Measurements from ENCODE around the gene TMA16. TPM values are rescaled to one million over a fixed set of nuclear protein-coding genes. Genes with fewer than 3 reads are reported as not detected.
A peak's percentile ranks its signal among the peaks of the same experiment; 100 is the strongest.

Gene TMA16
- total RNA-seq, 2 donors from 2014 or later = 15.8 to 21.3 TPM

DNA sequence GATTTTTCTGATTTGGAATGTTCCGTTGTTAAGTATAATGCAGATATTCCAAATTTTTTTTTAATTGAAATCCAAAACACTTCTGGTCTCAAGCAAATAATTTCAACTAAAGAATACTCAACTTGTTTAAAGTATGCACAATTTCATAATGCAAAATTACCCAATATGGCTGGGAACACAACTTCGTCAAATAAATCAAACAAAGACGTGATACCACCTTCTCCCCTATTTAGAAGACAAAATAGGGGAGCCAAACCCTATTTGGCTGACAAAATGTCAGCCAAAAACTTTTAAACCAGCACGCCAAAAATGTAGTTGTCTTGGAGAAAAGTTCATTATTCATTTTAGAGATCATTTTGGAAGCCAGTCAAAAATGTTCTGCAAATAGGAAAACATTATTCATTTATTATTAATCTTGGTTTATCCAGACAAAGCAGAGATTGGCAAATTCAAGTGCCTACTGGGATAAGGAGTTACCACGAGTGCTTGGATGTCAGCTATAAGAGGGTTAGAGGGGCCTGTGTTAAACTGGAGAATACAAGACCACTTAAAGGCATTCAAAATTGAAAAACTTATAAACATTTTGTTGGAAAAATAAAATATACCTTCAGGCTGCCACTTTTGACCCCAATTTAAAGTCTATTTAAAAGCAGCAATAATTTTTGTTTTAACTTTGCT, 17.6 kb upstream of the TMA16 start:
- no peaks in the 10 kb centered on the region for H3K36me3 ChIP-seq
- no peak overlapping the region for H3K4me3 ChIP-seq
- H3K4me1 ChIP-seq = no peaks in the 10 kb centered on the region
- H3K27ac ChIP-seq = no peak overlapping the region
- H3K9ac ChIP-seq (ENCODE audit: low read depth in 2 of 2, low read length in 2 of 2) = no peak overlapping the region
- intact Hi-C loops (cut with DNase I) = no loop called here
- no peaks in the 10 kb centered on the region for H3K9me3 ChIP-seq
- DNase-seq = no peak
- H3K27me3 ChIP-seq = no peaks in the 10 kb centered on the region
- TF ChIP-seq, protein P1, sequence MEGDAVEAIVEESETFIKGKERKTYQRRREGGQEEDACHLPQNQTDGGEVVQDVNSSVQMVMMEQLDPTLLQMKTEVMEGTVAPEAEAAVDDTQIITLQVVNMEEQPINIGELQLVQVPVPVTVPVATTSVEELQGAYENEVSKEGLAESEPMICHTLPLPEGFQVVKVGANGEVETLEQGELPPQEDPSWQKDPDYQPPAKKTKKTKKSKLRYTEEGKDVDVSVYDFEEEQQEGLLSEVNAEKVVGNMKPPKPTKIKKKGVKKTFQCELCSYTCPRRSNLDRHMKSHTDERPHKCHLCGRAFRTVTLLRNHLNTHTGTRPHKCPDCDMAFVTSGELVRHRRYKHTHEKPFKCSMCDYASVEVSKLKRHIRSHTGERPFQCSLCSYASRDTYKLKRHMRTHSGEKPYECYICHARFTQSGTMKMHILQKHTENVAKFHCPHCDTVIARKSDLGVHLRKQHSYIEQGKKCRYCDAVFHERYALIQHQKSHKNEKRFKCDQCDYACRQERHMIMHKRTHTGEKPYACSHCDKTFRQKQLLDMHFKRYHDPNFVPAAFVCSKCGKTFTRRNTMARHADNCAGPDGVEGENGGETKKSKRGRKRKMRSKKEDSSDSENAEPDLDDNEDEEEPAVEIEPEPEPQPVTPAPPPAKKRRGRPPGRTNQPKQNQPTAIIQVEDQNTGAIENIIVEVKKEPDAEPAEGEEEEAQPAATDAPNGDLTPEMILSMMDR (IDR thresholded peaks at IDR 0.05) = no peak

DNA sequence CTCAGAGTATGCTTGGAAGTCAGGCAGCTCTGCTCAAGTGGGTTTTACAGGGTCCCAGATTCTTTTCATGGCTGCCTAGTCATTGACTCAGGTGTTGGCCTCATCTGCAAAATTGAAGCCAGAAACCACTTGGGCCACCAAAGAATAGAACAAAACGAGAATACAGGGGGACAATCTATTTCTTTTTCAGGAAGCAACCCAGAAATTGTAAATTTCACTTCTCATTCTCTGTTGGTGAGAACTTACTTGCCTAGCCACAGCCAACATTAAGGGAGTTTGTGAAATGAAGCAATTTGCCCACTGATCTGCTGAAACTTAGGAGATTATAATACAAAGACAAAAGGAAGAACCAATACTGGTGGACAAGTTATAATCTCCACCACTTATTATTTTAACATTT, 12.3 kb upstream of the TMA16 start:
- Histone ChIP-seq H3K4me1 (no peaks in the 10 kb centered on the region), H3K9ac (ENCODE audit: low read depth in 2 of 2, low read length in 2 of 2) (no peak overlapping the region), H3K27me3 (no peaks in the 10 kb centered on the region), H3K27ac (no peak overlapping the region), H3K36me3 (no peaks in the 10 kb centered on the region), H3K4me3 (no peak overlapping the region), H3K9me3 (no peaks in the 10 kb centered on the region)
- TF ChIP-seq, protein P1 (IDR thresholded peaks at IDR 0.05) = no peak
- no peak for DNase-seq
- intact Hi-C loops (cut with DNase I) = no loop called here

DNA sequence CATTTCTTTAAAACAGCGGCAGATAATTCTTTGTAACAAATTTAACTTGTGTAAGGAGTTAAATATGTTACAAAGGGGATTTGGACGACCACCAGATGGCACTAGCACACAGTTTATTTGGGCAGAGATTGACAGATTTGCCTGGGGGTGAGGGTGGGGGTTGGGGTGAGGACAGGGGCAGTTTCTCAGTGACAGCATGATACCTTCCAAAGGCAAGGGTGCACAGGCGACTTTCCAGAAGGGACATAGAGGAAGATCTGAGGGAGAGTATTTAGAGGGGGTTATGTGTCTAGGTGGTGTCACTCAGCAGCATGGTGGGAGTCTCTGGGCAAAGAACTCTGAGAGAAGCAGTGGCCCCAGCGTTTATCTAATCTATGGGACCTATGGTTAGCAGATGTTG, 9.6 kb upstream of the TMA16 start:
- H3K4me1 ChIP-seq = no peaks in the 10 kb centered on the region
- no peaks in the 10 kb centered on the region for H3K36me3 ChIP-seq
- no peak overlapping the region for H3K4me3 ChIP-seq
- DNase-seq = peak; percentile 43
- H3K9ac ChIP-seq (ENCODE audit: low read depth in 2 of 2, low read length in 2 of 2) = no peak overlapping the region
- no peak overlapping the region for H3K27ac ChIP-seq
- no peaks in the 10 kb centered on the region for H3K9me3 ChIP-seq
- TF ChIP-seq, protein P1 (IDR thresholded peaks at IDR 0.05) = peak; percentile 57
- no peaks in the 10 kb centered on the region for H3K27me3 ChIP-seq
- intact Hi-C loops (cut with DNase I) = loop anchor here (5.0 kb wide), 1 partner anchor 57 kb away; no protein-coding TSS in a partner anchor

DNA sequence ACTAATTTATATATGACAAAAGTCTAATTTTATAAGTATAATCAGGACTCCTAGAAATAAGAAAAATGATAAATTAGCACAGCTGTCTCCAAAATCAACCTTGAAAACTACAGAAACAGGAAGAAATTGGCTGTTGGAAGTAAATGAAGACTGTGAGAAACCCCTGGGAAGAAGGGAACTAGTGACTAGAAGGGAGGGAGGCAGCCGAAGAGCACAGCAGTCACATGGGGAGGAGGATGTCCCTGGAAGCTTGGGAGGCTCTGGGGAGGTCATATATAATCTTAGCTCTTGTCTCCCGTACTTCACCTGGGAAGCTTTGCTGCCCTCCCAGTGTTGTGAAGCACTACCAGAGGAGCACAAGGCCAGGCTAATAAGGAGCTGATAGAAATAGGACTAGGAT, 8.9 kb upstream of the TMA16 start:
- no peaks in the 10 kb centered on the region for H3K4me1 ChIP-seq
- no peaks in the 10 kb centered on the region for H3K36me3 ChIP-seq
- no peak overlapping the region for H3K27ac ChIP-seq
- H3K4me3 ChIP-seq = no peak overlapping the region
- TF ChIP-seq, protein P1 (IDR thresholded peaks at IDR 0.05) = no peak
- intact Hi-C loops (cut with DNase I) = loop anchor here (5.0 kb wide), 1 partner anchor 57 kb away; no protein-coding TSS in a partner anchor
- H3K27me3 ChIP-seq = no peaks in the 10 kb centered on the region
- H3K9ac ChIP-seq (ENCODE audit: low read depth in 2 of 2, low read length in 2 of 2) = no peak overlapping the region
- no peak for DNase-seq
- no peaks in the 10 kb centered on the region for H3K9me3 ChIP-seq

DNA sequence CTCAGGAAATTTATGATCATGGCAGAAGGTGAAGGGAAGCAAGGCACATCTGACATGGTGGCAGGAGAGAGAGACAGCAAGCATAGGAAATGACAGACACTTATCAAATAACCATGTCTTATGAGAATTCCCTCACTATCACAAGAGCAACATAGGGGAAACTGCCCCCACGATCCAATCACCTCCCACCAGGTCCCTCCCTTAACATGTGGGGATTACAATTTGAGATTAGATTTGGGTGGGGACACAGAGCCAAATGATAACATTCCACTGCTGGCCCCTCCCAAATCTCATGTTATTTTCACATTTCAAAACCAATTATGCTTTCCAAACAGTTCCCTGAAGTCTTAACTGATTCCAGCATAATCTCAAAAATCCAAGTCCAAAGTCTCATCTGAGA, 8.2 kb upstream of the TMA16 start:
- no peak for DNase-seq
- TF ChIP-seq, protein P1 (IDR thresholded peaks at IDR 0.05) = no peak
- intact Hi-C loops (cut with DNase I) = loop anchor here (5.0 kb wide), 1 partner anchor 56 kb away; no protein-coding TSS in a partner anchor
- Histone ChIP-seq H3K27ac (no peak overlapping the region), H3K4me1 (no peaks in the 10 kb centered on the region), H3K4me3 (no peak overlapping the region), H3K9ac (ENCODE audit: low read depth in 2 of 2, low read length in 2 of 2) (no peak overlapping the region), H3K36me3 (no peaks in the 10 kb centered on the region), H3K27me3 (no peaks in the 10 kb centered on the region), H3K9me3 (no peaks in the 10 kb centered on the region)

All from colonic mucosa (tissue), 4 donors.